ENCODE data around the gene DLL3. TPM values are rescaled to one million over a fixed set of nuclear protein-coding genes. Genes with fewer than 3 reads are reported as not detected.

DLL3 gene
- polyA plus RNA-seq, 4 donors: 0.15 to 0.40 TPM; not detected in 2

- no peak for FAIRE-seq
- WGBS, 3 donors: 40 to 49% (median 45%) methylated on average over 10 of the region's 10 CpGs
- H3K9me3 ChIP-seq (ENCODE audit: control insufficient read depth in 2 of 2, insufficient read depth in 1 of 2, low read depth in 1 of 2, low read length in 1 of 2): no peaks in the 10 kb centered on the region
- H3K4me3 ChIP-seq (ENCODE audit: low read depth in 1 of 3, low read length in 3 of 3): peak overlapping the region in 2 of 3 donors; percentile 96 to 98
- H3K27ac ChIP-seq (ENCODE audit: low read depth in 1 of 3, low read length in 2 of 3): peak overlapping the region; percentile 69 to 86 (median 75)
- H3K4me1 ChIP-seq (ENCODE audit: control insufficient read depth in 3 of 3, insufficient read depth in 2 of 3, low read depth in 1 of 3, low read length in 2 of 3): peaks cover 2 to 10% (median 5%) of the 10 kb centered on the region in 3 donors
- H3K36me3 ChIP-seq (ENCODE audit: control insufficient read depth in 3 of 3, insufficient read depth in 2 of 3, low read depth in 1 of 3, low read length in 3 of 3): peaks cover 4 to 27% (median 11%) of the 10 kb centered on the region in 3 donors
- H3K27me3 ChIP-seq (ENCODE audit: control insufficient read depth in 3 of 3, insufficient read depth in 3 of 3, low read length in 3 of 3): no peaks in the 10 kb centered on the region
- no peak for DNase-seq
Measured at GRCh38 chr19:39479916-39480315, 18.8 kb upstream of the DLL3 start.

GRCh38 chr19:39480337-39481228 is 18.2 kb upstream of the DLL3 start, which contains the start of gene TIMM50:
Gene TIMM50, plus strand, starts transcription at chr19:39480838. Its CDS starts 16 bp downstream, at chr19:39480854.
- H3K9me3 ChIP-seq (ENCODE audit: control insufficient read depth in 2 of 2, insufficient read depth in 1 of 2, low read depth in 1 of 2, low read length in 1 of 2): no peaks in the 10 kb centered on the region
- peaks cover 2 to 10% (median 5%) of the 10 kb centered on the region in 3 donors for H3K4me1 ChIP-seq (ENCODE audit: control insufficient read depth in 3 of 3, insufficient read depth in 2 of 3, low read depth in 1 of 3, low read length in 2 of 3)
- FAIRE-seq: no peak
- H3K4me3 ChIP-seq (ENCODE audit: low read depth in 1 of 3, low read length in 3 of 3): peak within 1 kb of the TSS; percentile 96 to 98 (median 96)
- 1% methylated on average over 59 to 62 of the region's 62 CpGs for WGBS, 3 donors
- H3K27ac ChIP-seq (ENCODE audit: low read depth in 1 of 3, low read length in 2 of 3): peak within 1 kb of the TSS; percentile 69 to 86 (median 75)
- H3K36me3 ChIP-seq (ENCODE audit: control insufficient read depth in 3 of 3, insufficient read depth in 2 of 3, low read depth in 1 of 3, low read length in 3 of 3): peaks cover 4 to 25% (median 14%) of the 10 kb centered on the region in 3 donors
- H3K27me3 ChIP-seq (ENCODE audit: control insufficient read depth in 3 of 3, insufficient read depth in 3 of 3, low read length in 3 of 3): no peaks in the 10 kb centered on the region
- DNase-seq: peak; percentile 95 to 98

- Histone ChIP-seq H3K4me3 (ENCODE audit: low read depth in 1 of 3, low read length in 3 of 3) (peak overlapping the region; percentile 96 to 98 (median 96)), H3K4me1 (ENCODE audit: control insufficient read depth in 3 of 3, insufficient read depth in 2 of 3, low read depth in 1 of 3, low read length in 2 of 3) (peaks cover 2 to 10% (median 5%) of the 10 kb centered on the region in 3 donors), H3K27me3 (ENCODE audit: control insufficient read depth in 3 of 3, insufficient read depth in 3 of 3, low read length in 3 of 3) (no peaks in the 10 kb centered on the region), H3K36me3 (ENCODE audit: control insufficient read depth in 3 of 3, insufficient read depth in 2 of 3, low read depth in 1 of 3, low read length in 3 of 3) (peaks cover 1 to 25% (median 14%) of the 10 kb centered on the region in 3 donors), H3K9me3 (ENCODE audit: control insufficient read depth in 2 of 2, insufficient read depth in 1 of 2, low read depth in 1 of 2, low read length in 1 of 2) (no peaks in the 10 kb centered on the region), H3K27ac (ENCODE audit: low read depth in 1 of 3, low read length in 2 of 3) (peak overlapping the region in 2 of 3 donors; percentile 75 to 86)
- WGBS, 3 donors: 0 to 2% (median 0%) methylated on average over 12 of the region's 12 CpGs
- FAIRE-seq (no peak), DNase-seq (no peak)
Measured at GRCh38 chr19:39481229-39481545, 17.6 kb upstream of the DLL3 start.

- no peak for DNase-seq
- no peak for FAIRE-seq
- 66 to 71% (median 70%) methylated on average over 11 of the region's 11 CpGs for WGBS, 3 donors
- Histone ChIP-seq H3K4me1 (ENCODE audit: control insufficient read depth in 3 of 3, insufficient read depth in 2 of 3, low read depth in 1 of 3, low read length in 2 of 3) (peaks cover 2 to 10% (median 5%) of the 10 kb centered on the region in 3 donors), H3K27ac (ENCODE audit: low read depth in 1 of 3, low read length in 2 of 3) (no peak overlapping the region), H3K36me3 (ENCODE audit: control insufficient read depth in 3 of 3, insufficient read depth in 2 of 3, low read depth in 1 of 3, low read length in 3 of 3) (peaks cover 6 to 26% (median 11%) of the 10 kb centered on the region in 3 donors), H3K27me3 (ENCODE audit: control insufficient read depth in 3 of 3, insufficient read depth in 3 of 3, low read length in 3 of 3) (no peaks in the 10 kb centered on the region), H3K4me3 (ENCODE audit: low read depth in 1 of 3, low read length in 3 of 3) (peak overlapping the region; percentile 96 to 98 (median 96)), H3K9me3 (ENCODE audit: control insufficient read depth in 2 of 2, insufficient read depth in 1 of 2, low read depth in 1 of 2, low read length in 1 of 2) (no peaks in the 10 kb centered on the region)
Measured at GRCh38 chr19:39481676-39482075, 17.1 kb upstream of the DLL3 start.

GRCh38 chr19:39483141-39483540 is 15.6 kb upstream of the DLL3 start:
- Histone ChIP-seq H3K4me3 (ENCODE audit: low read depth in 1 of 3, low read length in 3 of 3) (no peak overlapping the region), H3K27me3 (ENCODE audit: control insufficient read depth in 3 of 3, insufficient read depth in 3 of 3, low read length in 3 of 3) (no peaks in the 10 kb centered on the region), H3K4me1 (ENCODE audit: control insufficient read depth in 3 of 3, insufficient read depth in 2 of 3, low read depth in 1 of 3, low read length in 2 of 3) (peaks cover 2 to 10% (median 5%) of the 10 kb centered on the region in 3 donors), H3K36me3 (ENCODE audit: control insufficient read depth in 3 of 3, insufficient read depth in 2 of 3, low read depth in 1 of 3, low read length in 3 of 3) (peaks cover 8 to 40% (median 11%) of the 10 kb centered on the region in 3 donors), H3K27ac (ENCODE audit: low read depth in 1 of 3, low read length in 2 of 3) (no peak overlapping the region), H3K9me3 (ENCODE audit: control insufficient read depth in 2 of 2, insufficient read depth in 1 of 2, low read depth in 1 of 2, low read length in 1 of 2) (no peaks in the 10 kb centered on the region)
- FAIRE-seq (no peak), DNase-seq (no peak)
- 65 to 87% (median 85%) methylated on average over 6 of the region's 6 CpGs for WGBS, 3 donors

- FAIRE-seq (no peak), DNase-seq (no peak)
- Histone ChIP-seq H3K27ac (ENCODE audit: low read depth in 1 of 3, low read length in 2 of 3) (no peak overlapping the region), H3K4me1 (ENCODE audit: control insufficient read depth in 3 of 3, insufficient read depth in 2 of 3, low read depth in 1 of 3, low read length in 2 of 3) (no peaks in the 10 kb centered on the region), H3K27me3 (ENCODE audit: control insufficient read depth in 3 of 3, insufficient read depth in 3 of 3, low read length in 3 of 3) (no peaks in the 10 kb centered on the region), H3K4me3 (ENCODE audit: low read depth in 1 of 3, low read length in 3 of 3) (no peak overlapping the region), H3K36me3 (ENCODE audit: control insufficient read depth in 3 of 3, insufficient read depth in 2 of 3, low read depth in 1 of 3, low read length in 3 of 3) (peaks cover 14 to 66% (median 23%) of the 10 kb centered on the region in 3 donors), H3K9me3 (ENCODE audit: control insufficient read depth in 2 of 2, insufficient read depth in 1 of 2, low read depth in 1 of 2, low read length in 1 of 2) (no peaks in the 10 kb centered on the region)
- WGBS, 3 donors: 71 to 80% (median 74%) methylated on average over 10 of the region's 10 CpGs
Measured at GRCh38 chr19:39489756-39490155, 9.0 kb upstream of the DLL3 start.

- FAIRE-seq: no peak
Measured at GRCh38 chr19:39492225-39492624, 6.5 kb upstream of the DLL3 start.

GRCh38 chr19:39492788-39493187 is 6.0 kb upstream of the DLL3 start:
- H3K27ac ChIP-seq (ENCODE audit: low read depth in 1 of 3, low read length in 2 of 3): no peak overlapping the region
- peaks cover 10 to 40% (median 17%) of the 10 kb centered on the region in 3 donors for H3K36me3 ChIP-seq (ENCODE audit: control insufficient read depth in 3 of 3, insufficient read depth in 2 of 3, low read depth in 1 of 3, low read length in 3 of 3)
- peaks cover 0 to 3% (median 0%) of the 10 kb centered on the region in 3 donors for H3K4me1 ChIP-seq (ENCODE audit: control insufficient read depth in 3 of 3, insufficient read depth in 2 of 3, low read depth in 1 of 3, low read length in 2 of 3)
- H3K27me3 ChIP-seq (ENCODE audit: control insufficient read depth in 3 of 3, insufficient read depth in 3 of 3, low read length in 3 of 3): peaks cover 0 to 13% (median 2%) of the 10 kb centered on the region in 3 donors
- no peaks in the 10 kb centered on the region for H3K9me3 ChIP-seq (ENCODE audit: control insufficient read depth in 2 of 2, insufficient read depth in 1 of 2, low read depth in 1 of 2, low read length in 1 of 2)
- no peak overlapping the region for H3K4me3 ChIP-seq (ENCODE audit: low read depth in 1 of 3, low read length in 3 of 3)
- DNase-seq (no peak), FAIRE-seq (no peak)
- WGBS, 3 donors: 75 to 83% (median 79%) methylated on average over 2 to 3 of the region's 3 CpGs

More at GRCh38 chr19:39492225-39492624, 6.5 kb upstream of the DLL3 start:
- H3K27me3 ChIP-seq (ENCODE audit: control insufficient read depth in 3 of 3, insufficient read depth in 3 of 3, low read length in 3 of 3): peaks cover 0 to 8% (median 2%) of the 10 kb centered on the region in 3 donors
- H3K36me3 ChIP-seq (ENCODE audit: control insufficient read depth in 3 of 3, insufficient read depth in 2 of 3, low read depth in 1 of 3, low read length in 3 of 3): peaks cover 10 to 45% (median 17%) of the 10 kb centered on the region in 3 donors
- no peak overlapping the region for H3K4me3 ChIP-seq (ENCODE audit: low read depth in 1 of 3, low read length in 3 of 3)
- H3K4me1 ChIP-seq (ENCODE audit: control insufficient read depth in 3 of 3, insufficient read depth in 2 of 3, low read depth in 1 of 3, low read length in 2 of 3): no peaks in the 10 kb centered on the region
- DNase-seq: no peak
- H3K9me3 ChIP-seq (ENCODE audit: control insufficient read depth in 2 of 2, insufficient read depth in 1 of 2, low read depth in 1 of 2, low read length in 1 of 2): no peaks in the 10 kb centered on the region
- WGBS, 3 donors: 91 to 96% (median 94%) methylated on average over 6 of the region's 6 CpGs
- no peak overlapping the region for H3K27ac ChIP-seq (ENCODE audit: low read depth in 1 of 3, low read length in 2 of 3)
